Activated CD8-positive, alpha-beta memory T cell treated with anti-CD3 and anti-CD28 coated beads for 36 hours (primary cell): ENCODE measurements around the gene ZFYVE9. TPM values are rescaled to one million over a fixed set of nuclear protein-coding genes. Genes with fewer than 3 reads are reported as not detected.
"Not testable (repeated sequence)": the region's sequence is repeated elsewhere in the genome, so short reads cannot be mapped to it uniquely, and the experiment has no call there.

ENCODE experiments used
- CTCF ChIA-PET: fragments of 350-600 bp; sonication (Branson Sonifier 250); formaldehyde crosslinking; loops from one replicate; lab custom pipeline; 2021; ENCODE audit warnings: antibody characterized with exemption; lab: Charles Lee
- POLR2A ChIA-PET: fragments of 350-600 bp; sonication (Branson Sonifier 250); formaldehyde crosslinking; loops from one replicate; lab custom pipeline; 2021; ENCODE audit warnings: antibody characterized with exemption; lab: Charles Lee
- total RNA-seq, 2 experiments: library from RNA; stranded (reverse); gene quantifications; one replicate each; pipeline ENCODE4 v1.2.3, GENCODE V29; 2021

Gene ZFYVE9
- total RNA-seq, 2 experiments from 2014 or later = 3.8 to 4.2 TPM

DNA sequence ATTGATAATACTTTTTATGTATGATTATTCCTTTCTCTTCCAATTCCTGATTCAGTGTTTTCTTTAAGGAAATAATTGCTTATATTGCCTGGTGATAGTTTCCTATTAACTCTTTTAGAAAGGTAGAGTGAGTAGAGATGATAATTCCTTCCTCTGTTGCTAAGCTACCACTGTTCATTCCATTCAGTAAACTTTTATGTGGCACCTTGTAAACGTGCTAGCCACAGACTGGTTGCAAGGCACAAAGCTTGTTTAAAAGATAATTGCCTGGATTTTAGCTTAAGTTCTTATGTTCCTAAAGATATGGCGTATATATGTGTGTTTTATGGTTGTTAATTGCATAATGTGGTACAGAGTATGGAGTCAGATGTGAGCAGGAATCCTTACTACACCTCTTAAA lies 3.2 kb downstream of the ZFYVE9 start:
- POLR2A ChIA-PET = interaction anchor here (0.7 kb wide), 1 partner anchor 16 kb away, joined by 9 read pairs; no protein-coding TSS in a partner anchor
- CTCF ChIA-PET = no interaction called here

DNA sequence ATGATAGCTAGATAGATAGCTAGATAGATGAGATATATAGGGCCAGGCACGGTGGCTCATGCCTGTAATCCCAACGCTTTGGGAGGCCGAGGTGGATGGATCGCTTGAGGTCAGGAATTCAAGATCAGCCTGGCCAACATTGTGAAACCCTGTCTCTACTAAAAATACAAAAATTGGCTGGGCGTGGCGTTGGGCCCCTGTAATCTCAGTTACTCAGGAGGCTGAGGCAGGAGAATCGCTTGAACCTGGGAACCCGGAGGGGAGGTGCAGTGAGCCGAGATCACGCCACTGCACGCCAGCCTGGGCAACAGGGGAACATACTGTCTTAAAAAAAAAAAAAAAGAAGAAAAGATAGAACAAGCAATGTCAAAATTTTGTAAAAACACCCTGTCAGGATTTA lies 8.6 kb downstream of the ZFYVE9 start:
- CTCF ChIA-PET, POLR2A ChIA-PET: not testable (repeated sequence)

GRCh38 chr1:52150946-52151345 lies 9.1 kb downstream of the ZFYVE9 start:
- ChIA-PET CTCF (no interaction called here), POLR2A (no interaction called here)

GRCh38 chr1:52152572-52152971 lies 10.7 kb downstream of the ZFYVE9 start:
- POLR2A ChIA-PET = no interaction called here
- CTCF ChIA-PET = no interaction called here

DNA sequence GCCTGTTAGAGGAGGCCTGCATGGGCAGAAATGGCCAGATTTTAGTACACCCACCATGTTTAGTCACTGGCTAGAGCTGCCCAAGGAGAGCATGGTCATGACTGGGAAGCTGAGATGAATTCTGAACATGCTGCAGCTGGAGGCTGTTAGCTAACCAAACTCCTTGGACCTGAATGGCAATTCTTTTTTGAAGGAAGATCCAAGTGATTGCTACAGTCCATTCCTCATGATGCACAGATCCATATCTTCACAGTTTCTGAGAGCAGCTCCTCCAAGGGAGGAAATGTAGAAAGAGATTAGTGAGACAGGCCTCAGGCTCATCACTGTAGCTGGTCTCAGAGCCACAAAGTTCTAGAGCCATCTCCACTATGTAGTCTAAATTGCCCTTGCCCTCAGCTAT lies 11.1 kb downstream of the ZFYVE9 start:
- ChIA-PET POLR2A (no interaction called here), CTCF (no interaction called here)

- POLR2A ChIA-PET = no interaction called here
- CTCF ChIA-PET = no interaction called here
Measured at GRCh38 chr1:52153898-52154297, 12.0 kb downstream of the ZFYVE9 start.

GRCh38 chr1:52156460-52156859 lies 14.6 kb downstream of the ZFYVE9 start:
- ChIA-PET POLR2A (no interaction called here), CTCF (no interaction called here)

GRCh38 chr1:52157582-52157981 lies 15.7 kb downstream of the ZFYVE9 start:
- POLR2A ChIA-PET = no interaction called here

DNA sequence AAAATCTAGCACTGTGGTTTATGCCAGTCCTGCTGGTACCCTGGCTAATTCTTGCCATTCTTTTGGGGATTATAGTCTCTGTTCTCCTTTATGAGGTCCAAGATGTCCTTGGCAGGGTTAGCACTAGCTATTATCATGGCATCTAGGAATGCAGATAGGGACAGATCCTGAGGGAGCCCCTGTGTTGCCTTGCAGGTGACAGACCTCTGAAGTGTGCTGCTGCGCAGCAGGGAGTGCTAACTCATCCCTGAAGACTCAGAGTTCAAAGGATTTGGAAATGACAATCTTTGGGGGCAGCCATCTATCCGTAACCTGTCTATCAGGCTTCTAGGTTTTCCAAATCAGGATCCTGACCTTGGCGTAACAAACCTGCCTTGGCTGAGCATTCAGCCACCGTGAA lies 16.3 kb downstream of the ZFYVE9 start:
- ChIA-PET POLR2A (no interaction called here), CTCF (no interaction called here)

More at GRCh38 chr1:52157582-52157981, 15.7 kb downstream of the ZFYVE9 start:
- CTCF ChIA-PET = no interaction called here

DNA sequence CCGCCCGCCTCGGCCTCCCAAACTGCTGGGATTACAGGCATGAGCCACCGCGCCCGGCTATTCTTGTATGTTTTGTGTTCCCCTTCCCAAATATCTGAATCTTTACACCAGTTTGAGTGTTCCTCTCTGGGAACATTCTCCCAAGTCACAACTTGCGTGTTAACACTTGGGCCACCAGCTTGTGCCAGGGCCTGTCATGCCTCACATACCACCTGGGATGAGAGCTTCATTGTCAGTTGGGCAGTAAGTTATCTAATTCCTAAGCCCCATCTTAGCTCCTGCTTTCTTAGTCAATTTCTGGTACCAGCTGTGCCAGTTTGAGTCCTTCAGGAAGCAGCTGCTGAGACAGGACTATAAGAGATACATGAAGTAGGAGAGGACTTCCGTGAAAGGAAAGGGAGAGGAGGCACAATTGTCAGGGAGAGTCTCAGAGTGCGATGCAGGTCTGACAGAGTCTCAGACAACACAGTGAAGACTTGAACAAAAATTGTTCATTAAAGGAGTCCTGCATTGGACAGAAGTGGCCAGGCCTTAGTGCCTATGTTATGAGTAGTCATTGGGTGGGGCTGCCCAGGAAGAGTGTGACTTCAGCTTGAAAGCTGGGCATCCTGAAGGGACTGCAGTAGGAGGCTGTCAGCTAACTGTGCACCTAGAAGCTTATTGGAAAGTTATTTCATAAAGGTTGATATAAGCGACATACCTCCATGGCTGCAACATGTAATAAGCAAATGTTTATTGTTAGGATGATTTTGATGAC lies 17.3 kb downstream of the ZFYVE9 start:
- ChIA-PET CTCF (no interaction called here), POLR2A (no interaction called here)

- POLR2A ChIA-PET = no interaction called here
- CTCF ChIA-PET = no interaction called here
Measured at GRCh38 chr1:52162947-52163346, 21.1 kb downstream of the ZFYVE9 start.

DNA sequence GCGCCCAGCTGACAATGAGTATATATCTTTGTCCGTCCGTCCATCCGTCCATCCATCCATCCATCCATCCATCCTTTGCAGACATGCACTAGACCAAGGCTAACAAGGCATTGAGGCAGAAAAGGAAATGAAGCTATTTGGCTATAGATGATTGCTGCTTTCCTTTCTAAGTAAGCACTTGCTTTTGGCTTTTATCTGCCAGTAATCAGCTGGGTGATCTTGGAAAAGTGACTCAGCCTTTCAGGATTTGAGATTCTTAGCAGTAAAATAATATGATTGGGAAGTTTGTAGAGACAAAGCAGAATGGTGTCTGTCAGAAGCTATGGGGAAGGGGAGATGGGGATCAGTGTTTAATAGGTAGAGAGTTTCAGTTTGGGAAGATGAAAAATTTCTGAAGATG lies 22.7 kb downstream of the ZFYVE9 start:
- POLR2A ChIA-PET = no interaction called here
- CTCF ChIA-PET = no interaction called here

DNA sequence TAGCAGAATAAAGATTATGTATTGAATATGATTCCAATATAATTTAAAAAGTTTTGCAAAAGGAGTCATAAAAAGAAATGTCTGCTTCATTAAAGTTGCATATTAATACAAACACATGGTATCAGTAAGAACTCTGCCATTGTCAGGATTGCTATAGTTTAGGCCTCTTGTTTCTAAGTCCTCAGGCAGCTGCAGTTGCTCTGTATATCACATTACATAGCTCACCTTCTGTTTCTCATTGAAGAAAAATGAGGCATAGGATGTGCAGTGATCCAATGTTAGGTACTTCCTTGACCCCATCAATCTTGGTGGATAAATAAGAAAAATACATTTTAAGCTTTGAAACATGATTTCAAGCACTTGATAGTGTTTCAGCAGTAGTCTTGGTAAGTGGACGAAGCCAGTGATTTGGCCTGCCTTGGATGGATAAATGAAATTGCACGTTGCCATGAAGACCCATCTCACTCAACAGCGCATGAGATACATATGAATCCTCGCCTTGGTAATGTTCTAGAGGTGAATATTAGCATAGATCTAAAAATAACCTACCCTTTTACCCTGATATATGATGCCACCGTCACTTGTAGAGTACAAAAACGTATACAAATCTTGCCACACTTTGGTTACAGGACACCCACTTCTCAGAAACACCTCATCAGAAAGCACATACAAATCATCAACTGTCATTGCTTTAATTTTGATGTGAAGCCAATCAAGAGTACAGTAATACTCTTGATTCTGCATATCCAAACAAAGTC lies 25.3 kb downstream of the ZFYVE9 start:
- CTCF ChIA-PET = no interaction called here
- POLR2A ChIA-PET = no interaction called here

- CTCF ChIA-PET = no interaction called here
- POLR2A ChIA-PET = no interaction called here
Measured at GRCh38 chr1:52168373-52169080, 26.6 kb downstream of the ZFYVE9 start.

- POLR2A ChIA-PET, CTCF ChIA-PET: not testable (repeated sequence)
Measured at GRCh38 chr1:52171149-52171548, 29.3 kb downstream of the ZFYVE9 start.

DNA sequence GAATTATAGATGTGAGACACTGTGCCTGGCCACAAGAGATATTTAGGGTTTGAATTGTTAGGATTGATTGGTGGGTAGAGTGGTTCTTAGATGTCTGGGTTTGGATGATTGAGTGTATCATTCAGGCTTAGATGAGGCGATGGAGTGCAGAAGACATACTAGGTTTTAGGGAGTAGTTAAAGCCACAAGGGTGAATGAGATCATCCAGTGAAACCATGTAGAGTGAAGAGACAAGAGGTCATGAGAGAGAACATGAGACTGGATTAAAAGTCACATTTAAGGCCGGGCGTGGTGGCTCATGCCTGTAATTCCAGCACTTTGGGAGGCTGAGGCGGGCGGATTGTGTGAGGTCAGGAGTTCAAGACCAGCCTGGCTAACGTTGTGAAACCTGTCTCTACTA lies 37.2 kb downstream of the ZFYVE9 start:
- ChIA-PET POLR2A (no interaction called here), CTCF (no interaction called here)

DNA sequence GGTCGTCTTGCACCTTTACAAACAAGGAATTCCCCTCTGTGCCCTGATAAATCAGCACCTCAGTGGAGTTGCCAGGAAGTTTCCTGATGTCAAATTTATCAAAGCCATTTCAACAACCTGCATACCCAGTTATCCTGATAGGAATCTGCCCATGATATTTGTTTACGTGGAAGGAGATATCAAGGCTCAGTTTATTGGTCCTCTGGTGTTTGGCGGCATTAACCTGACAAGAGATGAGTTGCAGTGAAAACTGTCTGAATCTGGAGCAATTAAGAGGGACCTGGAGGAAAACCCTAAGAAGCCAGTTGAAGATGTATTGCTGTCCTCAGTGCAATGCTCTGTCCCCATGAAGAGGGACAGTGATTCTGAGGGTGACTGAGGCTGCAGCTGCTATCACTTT lies 38.3 kb downstream of the ZFYVE9 start:
- POLR2A ChIA-PET = no interaction called here

GRCh38 chr1:52181759-52182158 lies 39.9 kb downstream of the ZFYVE9 start:
- CTCF ChIA-PET, POLR2A ChIA-PET: not testable (repeated sequence)

More for the DNA sequence above, 38.3 kb downstream of the ZFYVE9 start:
- CTCF ChIA-PET = no interaction called here

GRCh38 chr1:52182328-52182727 lies 40.4 kb downstream of the ZFYVE9 start:
- POLR2A ChIA-PET, CTCF ChIA-PET: not testable (repeated sequence)

GRCh38 chr1:52182874-52183400 lies 41.0 kb downstream of the ZFYVE9 start:
- POLR2A ChIA-PET = no interaction called here
- CTCF ChIA-PET = no interaction called here
